HuH-7 (cell line): ENCODE measurements around the gene ZNF618.
A peak's percentile ranks its signal among the peaks of the same experiment; 100 is the strongest.

Experiments used
- DNase-seq: peaks from one replicate; pipeline ENCODE4 v3.0.0; 2011; ENCODE audit warnings: low spot score

The ZNF618 gene

GRCh38 chr9:114046237-114046755 lies 170.2 kb downstream of the ZNF618 start:
- DNase-seq: no peak

- no peak for DNase-seq
Observed at GRCh38 chr9:114046875-114047274, 170.8 kb downstream of the ZNF618 start.

GRCh38 chr9:114047717-114048116 lies 171.6 kb downstream of the ZNF618 start:
- peak; percentile 86 for DNase-seq

GRCh38 chr9:114048533-114049415 lies 172.7 kb downstream of the ZNF618 start:
- no peak for DNase-seq

GRCh38 chr9:114049441-114050225 lies 173.5 kb downstream of the ZNF618 start:
- no peak for DNase-seq

DNA sequence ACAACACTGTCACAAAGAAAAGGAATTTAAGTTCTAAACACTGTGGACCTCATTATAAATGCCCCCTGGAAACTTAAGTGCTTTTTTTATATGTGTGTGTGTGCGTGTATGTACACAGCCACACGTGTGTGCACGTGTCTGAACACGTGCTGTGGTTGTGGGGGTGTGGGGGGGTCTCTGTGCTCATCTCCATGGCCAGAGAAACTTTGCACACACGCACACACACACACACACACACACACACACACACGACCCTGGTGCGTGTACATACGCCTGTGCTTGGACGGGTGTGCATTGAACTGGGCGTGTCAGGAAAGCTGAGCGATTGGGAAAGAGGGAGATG lies 174.1 kb downstream of the ZNF618 start:
- DNase-seq: no peak

GRCh38 chr9:114050646-114051045 lies 174.5 kb downstream of the ZNF618 start:
- no peak for DNase-seq

DNA sequence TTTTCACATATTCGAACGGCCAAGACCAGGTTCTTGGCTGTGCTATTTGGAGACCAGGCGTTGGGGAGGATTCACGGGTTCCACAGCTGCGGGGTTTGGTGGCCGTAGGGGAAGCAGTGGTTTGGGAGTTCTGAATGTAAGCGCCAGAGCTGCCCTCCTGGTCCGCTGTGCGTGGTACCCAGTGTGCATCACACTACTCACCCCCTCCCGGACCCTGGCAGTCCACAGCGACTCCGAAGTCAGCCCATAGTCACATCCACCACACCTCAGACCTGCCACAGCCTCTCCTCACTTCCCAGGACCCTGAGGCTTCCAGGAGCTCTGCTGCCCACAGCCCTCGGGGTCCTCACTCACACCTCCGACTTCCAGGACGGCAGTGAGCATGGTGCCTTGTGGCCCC lies 175.2 kb downstream of the ZNF618 start:
- no peak for DNase-seq

- no peak for DNase-seq
Observed at GRCh38 chr9:114051706-114052105, 175.6 kb downstream of the ZNF618 start.

DNA sequence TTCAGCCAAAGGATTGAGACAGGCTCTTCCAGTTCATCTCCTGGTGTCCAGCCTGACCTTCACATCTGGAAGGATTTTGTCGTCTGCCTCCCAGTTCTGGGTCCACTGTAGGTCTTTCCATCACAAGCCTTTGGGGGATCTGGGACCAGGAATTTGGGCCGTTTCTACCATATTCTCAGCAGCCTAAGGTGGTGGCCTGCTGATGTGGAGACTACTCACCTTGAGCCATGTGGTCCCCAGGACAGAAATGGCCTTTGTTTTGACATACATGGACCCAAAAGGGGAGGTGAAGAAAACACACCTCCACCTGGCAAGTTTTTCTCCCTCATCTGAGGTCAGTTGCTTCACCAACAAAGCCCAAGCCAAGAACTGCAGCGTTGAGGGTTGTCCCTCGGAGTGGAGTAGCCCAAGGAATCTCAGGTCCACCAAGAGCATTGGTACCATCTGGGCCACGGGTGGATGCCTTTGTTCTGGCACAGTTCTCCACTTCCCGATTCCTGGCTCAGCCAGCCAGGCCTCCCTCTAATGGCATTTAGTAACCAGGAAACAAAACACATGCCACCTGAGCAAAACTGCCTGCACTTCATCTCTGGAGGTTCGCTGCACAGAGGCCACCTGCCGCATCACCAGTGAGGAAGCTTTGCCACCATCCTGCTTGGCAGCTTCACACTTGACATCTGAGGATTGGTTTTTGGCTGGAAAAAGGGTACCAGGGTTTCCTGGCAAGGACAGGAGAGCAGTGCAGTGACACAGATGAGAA lies 177.3 kb downstream of the ZNF618 start:
- no peak for DNase-seq

DNA sequence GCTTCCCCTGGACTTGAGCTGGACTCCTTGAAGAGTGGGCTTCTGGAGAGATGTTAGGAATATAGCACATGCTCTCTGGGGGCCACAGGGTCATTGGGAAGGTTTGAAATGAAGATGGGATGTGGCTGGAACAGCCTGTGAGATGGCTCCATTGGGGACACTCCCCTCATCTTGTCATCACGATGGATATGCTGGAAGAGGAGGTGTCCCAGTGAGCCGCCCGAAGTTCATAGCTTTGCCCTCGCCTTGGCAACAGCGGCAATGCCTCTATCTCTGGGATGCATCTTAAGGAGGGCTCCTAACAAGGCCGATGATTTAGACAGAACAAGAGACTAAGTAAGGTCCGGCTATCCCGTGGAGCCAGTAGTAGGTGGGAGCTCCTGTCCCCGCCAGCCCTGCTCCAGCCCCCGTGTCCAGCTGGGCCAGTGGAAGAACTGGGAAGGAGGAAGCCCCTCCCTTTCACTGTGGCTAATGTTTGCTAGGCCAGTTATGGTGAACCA lies 178.1 kb downstream of the ZNF618 start:
- no peak for DNase-seq

GRCh38 chr9:114055061-114055460 lies 179.0 kb downstream of the ZNF618 start:
- DNase-seq: no peak

GRCh38 chr9:114055894-114056293 lies 179.8 kb downstream of the ZNF618 start:
- no peak for DNase-seq

GRCh38 chr9:114056527-114056926 lies 180.4 kb downstream of the ZNF618 start:
- DNase-seq: no peak

- no peak for DNase-seq
Observed at GRCh38 chr9:114057161-114057885, 181.2 kb downstream of the ZNF618 start.

DNA sequence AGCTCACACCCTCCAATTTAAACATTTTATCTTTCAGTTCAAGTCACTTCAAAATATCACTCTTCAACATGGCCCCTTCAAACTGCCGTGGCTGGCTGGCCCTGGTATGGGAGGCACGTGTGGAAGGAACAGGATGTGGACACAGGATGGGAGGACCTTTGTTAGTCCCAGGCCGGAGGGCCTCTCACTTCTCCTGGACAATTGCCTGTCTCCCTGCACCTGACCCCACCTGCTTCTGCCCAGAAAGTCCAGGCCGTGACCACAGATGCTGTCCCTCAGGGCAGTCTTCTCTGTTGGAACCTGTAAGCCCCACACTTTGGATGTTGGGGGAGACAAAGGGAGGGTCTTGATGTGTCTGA lies 182.6 kb downstream of the ZNF618 start:
- no peak for DNase-seq

DNA sequence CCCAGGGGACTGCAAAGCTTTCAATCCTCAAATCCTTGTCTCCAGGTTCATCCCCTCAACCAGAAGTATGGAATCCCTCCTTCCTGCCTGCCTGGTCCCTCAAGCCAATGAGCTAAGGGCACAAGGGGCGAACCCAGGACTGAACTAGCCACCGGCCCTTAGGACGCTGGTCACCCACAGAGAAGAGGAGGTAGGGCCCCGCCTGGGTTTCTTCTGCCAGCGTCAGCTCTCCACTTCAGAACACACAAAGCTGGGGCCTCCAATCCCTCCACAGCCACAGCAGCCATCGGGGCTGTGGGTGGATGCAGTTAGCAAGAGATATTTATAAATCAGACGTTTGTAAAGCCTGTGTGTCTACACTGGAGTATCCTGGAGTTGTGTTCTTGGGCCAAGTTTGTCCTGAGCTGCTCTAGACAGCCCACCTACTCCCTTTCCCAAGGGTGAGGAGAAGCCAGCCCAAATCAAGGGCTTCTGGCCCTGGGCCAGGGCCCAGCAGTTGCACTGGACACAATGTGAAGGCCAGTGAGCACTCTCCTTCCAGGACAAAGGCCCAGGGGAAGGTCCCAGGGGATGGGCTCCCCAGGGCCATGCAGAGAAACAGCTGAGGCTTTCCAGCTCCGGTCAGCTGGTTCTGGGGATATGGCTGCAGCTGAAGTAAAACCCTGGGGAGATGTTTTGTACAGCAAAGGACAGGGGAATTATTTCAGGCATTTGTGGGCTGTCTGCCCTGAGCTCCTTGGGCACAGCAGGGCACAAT lies 183.1 kb downstream of the ZNF618 start:
- DNase-seq: peak; percentile 51

DNA sequence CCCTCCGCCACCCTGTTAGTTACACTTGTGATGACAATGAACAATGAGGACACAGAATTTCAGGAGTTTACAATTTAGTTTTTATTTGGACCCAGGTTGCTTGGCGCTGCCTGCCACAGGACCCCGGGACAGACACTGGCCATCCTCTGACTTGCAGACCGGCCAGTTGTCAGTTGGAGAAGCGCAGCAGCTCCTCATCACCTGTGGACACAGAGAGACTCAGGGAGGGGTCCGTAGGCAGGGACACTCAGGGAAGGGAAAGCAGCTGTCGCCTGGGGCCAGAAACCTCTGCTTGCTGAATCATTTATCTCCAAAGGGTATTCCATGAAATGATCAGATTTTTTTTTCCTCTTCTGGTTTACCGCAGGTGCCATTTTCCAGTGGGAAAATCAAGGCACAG lies 184.0 kb downstream of the ZNF618 start:
- no peak for DNase-seq

GRCh38 chr9:114060711-114061110 lies 184.6 kb downstream of the ZNF618 start:
- no peak for DNase-seq

DNA sequence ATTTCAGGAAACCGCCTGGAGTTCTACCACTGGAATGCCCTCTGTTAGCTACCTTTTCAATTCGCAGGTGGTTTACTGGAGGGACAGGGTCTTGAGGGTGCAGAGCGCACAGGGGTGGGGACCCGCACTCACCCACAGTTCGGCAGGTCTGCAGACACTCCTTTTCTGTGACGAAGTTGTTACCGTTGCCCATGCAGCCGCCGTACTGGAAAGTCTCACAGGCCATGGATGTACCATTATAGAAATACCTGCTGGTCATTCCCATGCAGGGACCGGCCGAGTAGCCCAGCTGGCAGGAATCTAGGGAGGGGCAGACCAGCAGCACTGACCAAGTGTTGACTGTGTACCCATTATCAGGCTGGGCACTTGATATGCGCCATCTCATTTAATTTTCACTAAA lies 185.2 kb downstream of the ZNF618 start:
- no peak for DNase-seq
